ENCODE measurements around the gene INMT.
A peak's percentile ranks its signal among the peaks of the same experiment; 100 is the strongest.

Gene INMT

DNA sequence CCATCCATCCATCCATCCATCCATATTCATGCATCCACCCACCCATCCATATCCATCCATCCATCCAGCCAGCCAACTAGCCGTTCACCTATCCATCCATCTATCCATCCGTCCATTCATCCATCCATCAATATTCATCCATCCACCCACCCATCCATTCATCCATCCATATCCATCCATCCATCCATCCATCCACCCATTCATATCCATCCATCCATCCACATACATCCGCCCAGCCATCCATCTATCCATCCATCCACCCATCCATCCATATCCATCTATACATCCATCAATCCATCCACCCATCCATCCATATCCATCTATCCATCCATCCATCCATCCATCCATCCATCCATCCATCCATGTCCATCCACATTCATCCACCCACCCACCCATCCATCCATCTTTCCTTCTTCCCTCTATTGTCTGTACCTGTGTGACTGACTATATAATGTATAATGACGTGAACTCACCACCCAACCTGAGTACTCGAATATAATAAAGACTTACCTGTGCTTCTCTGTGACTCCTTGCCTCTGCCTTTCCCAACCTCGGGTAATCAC, 2.5 kb downstream of the INMT start:
- DNase-seq, result no peak

DNA sequence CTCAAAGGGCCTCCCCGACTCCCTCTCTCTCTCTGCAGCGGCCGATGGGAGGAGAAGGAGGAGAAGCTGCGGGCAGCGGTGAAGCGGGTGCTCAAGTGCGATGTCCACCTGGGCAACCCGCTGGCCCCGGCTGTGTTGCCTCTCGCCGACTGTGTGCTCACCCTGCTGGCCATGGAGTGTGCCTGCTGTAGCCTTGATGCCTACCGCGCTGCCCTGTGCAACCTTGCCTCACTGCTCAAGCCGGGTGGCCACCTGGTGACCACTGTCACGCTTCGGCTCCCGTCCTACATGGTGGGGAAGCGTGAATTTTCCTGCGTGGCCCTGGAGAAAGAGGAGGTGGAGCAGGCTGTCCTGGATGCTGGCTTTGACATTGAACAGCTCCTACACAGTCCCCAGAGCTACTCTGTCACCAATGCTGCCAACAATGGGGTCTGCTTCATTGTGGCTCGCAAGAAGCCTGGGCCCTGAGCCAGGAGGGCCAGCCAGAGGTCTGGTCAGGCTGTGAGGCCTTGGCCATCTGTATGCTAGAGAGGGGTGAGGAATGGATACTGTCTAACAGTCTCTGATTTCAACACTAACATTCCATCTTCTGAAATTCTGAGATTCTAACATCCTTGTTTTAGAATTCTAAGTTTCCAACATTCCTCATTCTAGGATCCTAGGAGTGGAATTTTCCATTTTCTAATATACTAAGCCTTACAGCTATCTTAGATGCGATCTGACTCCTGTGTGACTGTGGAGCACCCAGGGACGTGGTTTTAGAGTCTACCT, 3.6 kb downstream of the INMT start:
- no peak for DNase-seq

DNA sequence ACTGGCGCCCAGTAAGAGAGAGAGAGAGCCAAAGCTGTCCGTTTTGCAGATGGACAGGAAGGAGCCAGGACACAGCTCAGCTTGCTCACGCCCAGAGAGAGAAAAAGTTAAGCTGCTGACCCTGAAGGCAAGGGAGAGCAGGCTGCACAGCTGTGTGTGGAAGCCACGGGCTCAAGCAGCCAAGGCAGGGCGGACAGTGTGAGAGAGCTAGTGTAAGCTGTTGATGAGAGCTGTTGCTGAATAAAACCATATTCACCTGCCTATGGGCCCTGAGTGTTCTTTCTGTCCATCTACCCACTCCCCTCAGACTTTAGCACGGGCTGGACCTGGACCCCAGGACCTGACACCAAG, 5.4 kb downstream of the INMT start:
- DNase-seq, result no peak

DNA sequence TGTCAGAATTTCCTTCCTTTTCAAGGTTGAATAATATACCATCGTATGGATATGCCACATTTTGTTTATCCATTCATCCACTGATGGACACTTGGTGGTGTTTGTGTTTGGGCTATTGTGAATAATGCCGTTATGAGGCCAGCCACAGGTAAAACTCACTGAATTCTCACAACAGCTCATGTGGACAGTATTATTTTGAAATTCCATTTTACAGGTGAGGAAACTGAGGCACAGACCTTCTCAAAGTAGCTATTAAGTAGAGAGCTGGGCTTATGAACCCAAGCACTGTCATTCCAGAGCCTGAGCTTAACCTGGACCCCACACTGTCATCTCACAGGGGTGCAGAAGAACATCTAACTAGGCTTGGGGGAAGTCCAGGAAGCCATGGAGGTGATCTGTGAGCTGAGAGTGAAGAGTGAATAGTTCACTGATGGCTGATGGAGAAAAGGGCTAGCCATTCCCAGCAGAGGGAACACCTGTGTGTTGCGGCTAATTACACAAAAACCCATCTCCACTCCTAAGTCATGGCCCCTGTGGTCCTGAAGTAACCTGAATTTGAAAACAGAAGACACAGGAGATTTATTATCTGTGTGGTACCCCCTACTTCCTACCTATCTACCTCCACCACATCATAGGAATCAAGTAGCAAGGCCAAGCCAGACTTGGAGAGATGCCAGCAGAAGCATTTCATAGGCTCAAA, 8.7 kb downstream of the INMT start:
- DNase-seq, result no peak

DNA sequence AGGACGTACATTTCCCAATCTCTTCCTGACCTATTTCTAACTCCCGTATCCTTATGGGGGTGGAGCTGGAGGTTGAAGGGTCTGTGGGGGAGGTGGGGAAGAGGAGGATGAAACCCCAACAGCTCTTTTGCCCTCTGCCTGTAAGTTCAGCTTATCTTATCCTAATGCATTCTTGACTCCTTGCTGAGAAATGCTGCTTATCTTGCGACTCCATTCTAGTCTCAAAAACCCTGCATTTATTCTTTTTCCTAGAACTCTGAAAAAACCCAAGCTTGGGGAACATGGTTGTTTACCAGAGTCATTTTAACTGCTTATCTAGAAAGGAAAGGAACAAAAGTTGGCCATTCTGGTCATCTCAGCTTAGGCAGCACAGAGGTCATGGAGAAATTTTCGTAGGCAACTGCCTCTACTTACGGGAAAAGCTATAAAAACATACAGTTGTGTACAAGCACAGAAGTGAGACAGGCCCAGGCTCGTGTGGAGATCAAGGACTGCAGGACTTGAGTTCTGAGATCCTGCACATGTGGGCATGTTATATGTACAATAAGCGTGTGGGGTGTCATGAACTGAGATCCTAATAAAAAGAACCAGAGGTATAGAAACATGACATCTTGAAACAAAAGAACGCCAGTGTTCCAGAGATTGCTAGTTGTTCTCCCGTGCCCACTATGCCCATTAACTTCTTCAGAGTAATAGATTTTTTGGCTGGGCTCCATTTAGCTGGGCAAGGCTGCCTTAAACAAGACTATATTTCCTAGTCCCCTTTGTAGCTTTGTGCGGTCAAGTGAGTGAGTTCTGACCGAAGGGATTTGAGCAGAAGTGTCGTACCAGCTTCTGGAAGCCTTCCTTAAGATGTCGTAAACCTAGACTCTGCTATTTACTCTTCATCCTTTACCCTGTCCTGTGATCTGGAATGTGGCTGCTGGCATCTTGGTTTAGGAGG, 9.6 kb downstream of the INMT start:
- no peak for DNase-seq

DNA sequence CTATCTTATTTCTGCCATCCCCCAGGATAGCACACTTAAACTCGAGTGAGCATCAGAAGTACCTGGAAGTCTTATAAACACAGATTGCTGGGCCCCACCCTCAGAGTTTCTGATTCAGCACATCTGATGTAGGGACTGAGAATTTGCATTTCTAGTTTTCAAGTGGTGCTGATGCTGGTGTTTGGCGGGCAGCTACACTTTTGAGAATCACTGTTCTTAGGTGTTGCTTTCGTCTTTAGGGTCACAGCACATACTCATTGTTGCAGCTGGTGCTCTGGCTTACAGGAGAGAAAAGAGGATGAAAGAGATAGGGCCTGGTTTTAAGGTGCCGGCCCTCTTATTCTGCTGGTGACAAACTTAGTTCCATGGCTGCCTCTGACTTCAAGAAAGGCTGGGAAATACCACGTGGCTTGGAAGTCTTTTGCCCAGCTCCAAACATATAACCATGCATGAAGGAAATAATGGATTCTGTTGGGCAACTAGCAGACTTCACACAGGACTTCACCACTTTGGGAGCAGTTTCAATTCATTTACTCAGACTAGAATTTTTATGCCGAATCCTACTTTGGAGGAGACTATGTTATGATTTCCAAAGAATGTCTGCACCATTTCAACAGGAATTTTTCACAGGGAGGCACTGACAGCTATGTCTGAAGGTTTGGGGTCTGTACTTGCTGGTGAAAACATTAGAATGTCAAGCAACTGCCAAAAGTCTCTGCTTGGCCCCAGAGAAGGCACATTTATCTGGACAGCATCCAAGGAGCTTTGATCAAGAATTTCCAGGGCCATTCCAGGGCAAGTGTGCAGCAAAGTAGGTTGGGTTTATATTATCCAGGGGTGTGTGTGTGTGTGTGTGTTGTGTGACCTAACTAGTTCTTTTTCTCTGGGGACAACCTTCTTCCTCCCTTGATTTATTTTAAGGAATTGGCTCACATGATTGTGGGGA, 12.4 kb downstream of the INMT start:
- DNase-seq, result no peak

DNA sequence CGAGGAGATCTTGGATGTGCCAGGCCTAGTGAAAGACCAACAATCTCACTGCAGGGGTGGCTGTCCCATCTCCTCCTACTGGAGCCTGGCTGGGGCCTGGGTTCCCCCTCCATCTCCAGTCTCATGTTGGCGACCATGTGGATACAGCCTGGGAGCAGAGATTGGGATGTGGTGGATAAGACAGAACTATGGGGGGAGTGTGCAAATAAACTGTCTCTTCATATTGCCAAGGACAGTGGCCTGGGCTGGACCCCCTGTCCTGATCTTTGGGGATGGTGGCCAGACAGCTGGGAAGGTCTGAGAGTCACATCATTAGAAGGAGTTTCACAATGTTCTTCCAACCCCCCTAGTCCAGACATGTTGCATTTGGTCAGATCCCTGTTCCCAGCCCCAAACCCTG, 13.5 kb downstream of the INMT start:
- DNase-seq, result no peak

DNA sequence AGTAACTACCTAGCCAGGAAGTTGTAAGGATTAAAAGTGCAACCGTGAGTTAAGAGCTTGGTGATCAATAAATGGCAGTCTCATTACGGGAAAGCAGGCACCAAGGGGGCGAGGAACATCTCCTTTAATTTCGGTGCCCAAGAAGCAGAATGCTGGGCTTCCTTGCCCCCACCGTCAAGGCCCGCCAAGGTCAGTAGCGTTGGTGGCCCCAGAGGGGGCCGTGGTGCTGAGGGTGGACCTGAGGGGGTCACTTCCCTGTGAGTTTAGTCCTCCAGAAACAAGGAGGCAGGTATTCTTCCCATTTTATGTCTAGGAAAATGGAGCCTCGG, 18.9 kb downstream of the INMT start:
- DNase-seq, result no peak

DNA sequence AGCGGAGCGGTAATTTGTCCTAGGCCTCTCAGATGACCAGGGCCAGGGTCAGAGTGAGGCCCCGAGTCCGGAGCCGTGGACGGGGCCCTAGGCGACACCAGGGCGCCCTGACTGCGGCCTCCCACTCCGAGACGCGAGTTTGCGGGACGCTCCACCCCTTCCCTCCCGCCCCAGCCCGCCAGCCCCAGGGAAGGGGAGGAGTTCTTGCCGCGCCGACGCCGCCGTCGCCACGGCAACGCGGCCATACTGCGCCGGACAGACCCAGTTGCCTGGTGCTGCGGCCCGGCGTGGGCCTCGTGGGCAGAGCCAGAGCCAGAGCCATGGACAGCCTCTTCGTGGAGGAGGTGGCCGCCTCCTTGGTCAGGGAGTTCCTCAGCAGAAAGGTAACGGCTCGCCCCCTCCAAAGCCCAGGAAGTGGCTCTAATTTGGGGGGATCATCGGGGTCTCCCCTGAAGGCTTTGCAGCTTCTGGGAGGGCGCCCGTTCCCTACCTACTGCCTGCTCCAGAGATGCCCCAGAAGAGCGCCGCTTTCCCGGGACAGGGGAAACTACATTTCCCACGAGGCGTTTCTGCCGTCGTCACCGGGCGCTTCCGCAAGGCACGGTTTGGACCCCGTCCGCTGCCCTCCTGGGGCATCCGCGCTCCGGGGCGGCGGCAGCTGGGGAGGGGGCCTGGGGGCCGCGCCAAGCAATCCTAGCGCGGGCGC, 19.4 kb downstream of the INMT start, which contains the start of gene MINDY4:
Gene MINDY4, plus strand, starts transcription at position 244 of the 706 bp plus-strand sequence. Its CDS starts 77 bp downstream, at position 321.
- peak; percentile 70 to 77 for DNase-seq

DNA sequence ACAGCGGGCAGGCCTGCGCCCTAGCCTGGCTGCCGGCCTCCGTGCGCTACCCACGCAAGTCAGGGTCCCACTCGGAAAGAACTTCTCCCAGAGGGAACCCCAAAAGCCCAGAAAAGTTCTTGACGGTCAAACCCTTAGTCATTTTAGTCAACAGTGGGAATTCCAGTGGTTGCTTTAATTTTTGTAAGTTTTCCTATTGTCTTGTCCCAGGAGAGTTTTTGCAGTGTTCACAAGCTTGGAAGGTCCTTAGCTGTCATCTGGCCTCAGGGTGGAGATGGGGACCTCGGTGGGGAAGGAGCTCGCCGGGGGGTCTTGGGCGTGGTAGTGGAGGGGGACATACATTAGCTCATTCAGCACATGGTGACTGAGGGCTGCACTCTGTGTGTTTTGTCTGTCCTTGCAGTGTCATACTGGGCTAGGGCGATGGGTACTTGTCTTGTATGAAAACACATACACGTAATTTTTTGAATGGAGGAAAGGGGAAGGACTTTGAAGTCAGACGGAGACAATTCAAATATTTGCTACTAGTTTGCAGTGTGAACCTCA, 20.0 kb downstream of the INMT start:
- DNase-seq, result no peak

DNA sequence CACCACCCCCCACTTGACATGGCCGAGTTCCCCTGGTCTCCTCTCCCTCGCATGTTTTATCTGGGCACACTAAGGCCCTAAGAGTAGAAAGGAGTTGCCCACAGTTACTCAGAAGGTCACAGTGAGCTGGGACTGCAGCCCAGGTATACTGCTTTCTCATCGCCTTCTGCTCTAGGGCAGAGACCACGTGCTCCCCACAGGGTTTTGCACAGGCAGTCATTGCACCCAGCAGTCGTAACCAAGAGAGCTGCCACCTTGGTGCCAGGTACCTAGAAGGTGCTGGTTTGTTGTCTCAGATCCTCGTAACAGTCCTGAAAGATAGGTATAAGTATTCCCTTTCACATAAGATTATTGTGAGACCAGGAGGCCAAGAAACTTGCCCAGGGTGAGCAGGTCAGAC, 21.0 kb downstream of the INMT start:
- DNase-seq, result no peak

DNA sequence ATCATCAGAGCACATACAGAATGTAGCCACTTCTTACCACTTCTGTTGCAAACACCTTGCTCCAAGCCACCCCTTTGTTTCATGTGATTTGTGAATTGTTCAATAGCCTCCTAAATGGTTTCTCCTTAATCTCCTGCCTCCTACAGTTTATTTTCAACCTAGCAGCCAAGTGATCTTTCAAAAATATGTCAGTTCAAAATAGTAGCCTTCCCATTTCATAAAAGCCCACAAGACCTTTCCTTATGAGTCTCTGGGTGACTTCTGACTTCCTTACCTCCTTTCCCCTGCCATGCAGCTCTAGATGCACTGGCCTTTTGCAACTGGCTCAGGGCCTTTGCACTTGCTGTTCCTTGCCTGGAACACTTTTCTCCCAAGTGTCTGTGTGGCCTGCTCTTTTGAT, 24.1 kb downstream of the INMT start:
- no peak for DNase-seq

DNA sequence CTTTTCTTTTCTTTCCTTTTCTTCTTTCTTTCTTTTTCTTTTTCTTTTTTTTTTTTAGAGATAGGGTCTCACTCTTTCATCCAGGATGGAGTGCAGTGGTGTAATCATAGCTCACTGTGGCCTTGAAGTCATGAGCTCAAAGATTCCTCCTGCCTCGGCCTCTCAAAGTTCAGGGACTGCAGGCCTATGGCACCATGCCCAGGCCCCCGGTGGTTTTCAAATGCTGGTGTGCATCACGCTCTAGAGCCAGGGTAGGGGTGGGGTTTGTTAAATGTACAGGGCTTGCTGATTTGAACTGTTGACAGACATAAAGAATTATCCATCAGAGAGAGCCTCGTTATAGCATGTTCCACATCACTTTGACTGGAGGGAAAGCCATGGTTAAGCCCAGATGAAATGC, 25.0 kb downstream of the INMT start:
- DNase-seq, result no peak

DNA sequence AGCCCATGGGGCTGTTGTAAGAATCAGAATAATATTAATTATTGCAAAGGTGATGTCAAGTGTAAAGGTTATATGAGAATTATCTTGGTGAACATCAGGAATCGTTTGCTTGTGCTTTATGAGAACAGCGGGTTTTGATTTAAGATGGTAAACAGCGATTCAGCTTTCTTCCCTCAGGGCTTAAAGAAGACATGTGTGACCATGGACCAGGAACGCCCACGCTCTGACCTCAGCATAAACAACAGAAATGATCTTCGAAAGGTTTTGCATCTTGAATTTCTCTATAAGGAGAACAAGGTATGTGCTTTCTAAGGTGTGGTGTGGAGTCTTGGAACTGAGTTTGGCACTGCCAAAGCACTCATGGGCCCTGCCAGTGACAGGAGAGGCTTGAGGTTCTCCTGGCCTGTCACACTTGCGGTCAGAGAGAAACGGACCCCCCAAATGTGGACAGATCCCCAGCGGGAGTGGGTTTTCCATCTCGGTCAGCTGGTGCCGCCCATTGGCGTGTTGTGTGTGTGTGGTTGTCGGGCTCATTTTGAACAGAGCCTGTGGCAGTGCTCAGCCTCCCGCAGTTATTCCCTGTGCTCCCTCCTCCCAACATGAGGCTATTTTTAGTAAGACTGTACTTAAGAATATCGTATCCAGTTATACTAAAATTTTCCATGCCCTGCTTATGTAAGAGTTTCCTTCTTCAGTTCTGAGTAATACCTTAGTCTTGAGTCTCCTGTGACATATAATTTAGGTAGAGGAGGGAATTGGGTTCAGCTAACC, 26.5 kb downstream of the INMT start:
- no peak for DNase-seq

DNA sequence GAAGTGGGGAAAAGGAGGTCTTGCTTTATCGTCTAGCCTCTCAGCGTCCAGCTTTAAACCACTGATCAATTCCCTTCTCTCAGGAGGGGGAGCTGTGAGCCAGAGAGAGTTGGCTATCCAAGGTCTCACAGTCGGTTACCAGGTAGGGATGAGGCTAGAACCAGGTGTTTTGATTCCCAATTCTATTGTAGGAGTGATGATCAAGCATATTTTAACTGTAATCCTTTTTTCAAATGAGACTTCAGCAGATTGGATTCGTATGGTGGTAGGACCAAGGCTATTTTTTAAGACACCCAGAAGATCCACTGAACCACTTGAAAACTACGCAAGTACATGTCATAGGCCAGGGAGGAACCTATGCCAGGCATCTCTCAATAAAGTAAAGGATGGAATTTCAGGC, 27.6 kb downstream of the INMT start:
- DNase-seq, result no peak

DNA sequence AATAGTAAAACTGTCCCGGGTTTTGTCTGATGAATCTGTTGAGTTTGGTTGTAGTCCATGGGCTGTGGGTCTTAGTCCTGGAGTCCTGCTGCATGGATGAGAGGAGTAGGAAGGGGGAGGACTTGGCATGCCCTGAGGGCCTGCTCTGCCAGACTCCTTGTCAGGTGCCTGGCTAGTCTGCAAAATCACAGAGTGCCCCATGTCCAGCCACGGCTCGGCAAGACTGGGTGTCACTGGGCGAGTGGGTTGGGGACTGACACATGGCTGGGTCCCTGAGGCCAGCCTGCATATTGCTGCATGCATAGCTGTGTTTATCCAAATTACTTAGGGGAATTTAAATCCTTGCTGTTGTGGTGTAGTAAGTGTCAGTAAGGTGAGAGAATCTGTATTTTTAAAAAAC, 29.0 kb downstream of the INMT start:
- DNase-seq, result no peak

DNA sequence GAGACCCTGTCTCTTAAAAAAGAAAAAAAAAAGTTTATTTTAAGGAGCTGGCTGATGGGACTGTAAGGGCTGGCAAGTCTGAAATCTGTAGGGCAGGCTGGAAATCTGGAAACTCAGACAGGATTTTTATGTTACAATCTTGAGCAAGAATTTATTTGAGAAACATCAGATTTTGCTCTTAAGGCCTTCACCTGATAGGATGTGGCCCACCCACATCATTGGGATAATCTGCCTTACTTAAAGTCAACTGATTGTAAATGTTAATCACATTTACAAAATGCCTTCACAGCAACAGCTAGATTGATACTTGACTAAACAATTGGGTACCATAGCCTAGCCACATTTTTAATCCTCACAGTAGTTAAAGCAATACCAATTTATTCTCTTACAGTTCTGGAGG, 30.8 kb downstream of the INMT start:
- DNase-seq, result no peak

DNA sequence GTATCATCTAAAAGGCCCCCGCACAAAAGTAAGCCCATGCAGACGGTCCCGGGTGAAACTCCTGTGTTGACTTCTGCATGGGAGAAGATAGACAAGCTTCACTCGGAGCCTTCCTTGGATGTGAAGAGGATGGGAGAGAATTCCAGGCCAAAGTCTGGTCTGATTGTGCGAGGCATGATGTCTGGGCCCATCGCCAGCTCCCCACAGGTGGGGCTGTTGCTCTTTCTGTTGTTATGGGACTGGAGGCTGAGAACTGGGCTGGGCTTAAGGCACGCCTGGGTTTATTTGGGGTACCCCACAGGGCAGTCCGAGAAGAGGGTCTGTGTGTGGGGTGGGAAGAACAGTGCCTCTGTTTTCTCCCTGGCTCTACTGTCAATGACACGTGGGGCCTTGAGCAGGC, 33.9 kb downstream of the INMT start:
- no peak for DNase-seq

DNA sequence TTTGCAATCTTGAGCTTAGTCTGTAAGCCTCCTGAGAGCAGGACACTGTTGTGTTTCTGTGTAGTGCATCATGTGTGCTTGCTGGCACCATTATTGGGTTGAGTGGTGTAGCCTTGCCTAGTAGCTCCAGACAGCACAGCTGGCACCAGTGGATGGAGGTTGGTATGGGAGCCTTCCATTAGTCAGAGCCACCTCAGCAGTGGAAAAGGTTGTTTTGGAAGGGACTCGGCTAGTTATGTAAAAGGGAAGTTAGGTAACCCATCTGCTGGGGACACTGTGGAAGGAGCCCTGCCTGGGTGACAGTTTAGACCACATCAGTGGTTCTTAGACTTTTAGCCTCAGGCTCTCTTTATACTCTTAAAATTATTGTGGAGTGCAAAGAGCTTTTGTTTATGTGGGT, 35.6 kb downstream of the INMT start:
- DNase-seq, result no peak

DNA sequence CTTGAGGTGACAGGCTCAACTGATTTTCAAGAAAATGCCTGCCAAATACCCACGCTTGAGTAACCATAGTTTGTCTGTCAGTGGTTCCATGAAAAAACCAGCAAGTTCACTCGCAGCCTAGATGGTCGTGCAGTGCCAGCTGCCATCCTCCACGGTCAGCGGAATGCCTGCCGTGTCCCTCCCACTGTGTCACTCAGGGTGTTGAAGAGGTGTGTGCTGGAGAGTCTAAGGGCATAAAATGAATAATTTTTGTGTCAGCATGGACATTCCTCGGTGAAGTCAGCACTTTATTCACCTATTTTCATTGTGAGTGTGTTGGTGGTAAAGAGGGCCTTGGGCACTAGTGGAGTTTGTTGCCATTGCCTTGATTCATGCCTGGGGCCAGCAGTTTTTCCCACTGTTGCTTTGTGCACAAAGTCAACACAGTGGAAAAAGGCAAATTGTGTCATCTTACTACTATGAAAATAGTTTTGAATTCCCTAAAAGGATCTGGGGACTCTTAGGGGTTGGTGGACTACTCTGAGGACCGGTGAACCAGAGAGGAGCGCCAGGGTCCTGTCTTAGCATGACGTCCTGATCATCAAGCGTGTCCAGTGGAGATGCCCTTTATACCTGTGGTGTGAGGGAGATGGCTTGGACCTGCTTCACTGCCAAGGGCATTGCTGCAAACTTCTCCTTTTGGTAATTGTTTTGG, 36.9 kb downstream of the INMT start:
- no peak for DNase-seq

All from CD4-positive, alpha-beta T cell treated with Interleukin-1 beta for 1 hour (primary cell).